Fibroblast of villous mesenchyme (primary cell): ENCODE data around the gene ZBTB16. TPM values are rescaled to one million over a fixed set of nuclear protein-coding genes. Genes with fewer than 3 reads are reported as not detected.

Experiments
- DNase-seq: peaks from one replicate; pipeline ENCODE4 v3.0.0-alpha.2; 2010; ENCODE audit warnings: low read depth
- H3K4me3 ChIP-seq: 2 replicates; pipeline ENCODE4 v1.5.1; 2011; ENCODE audit warnings: low read depth, mild to moderate bottlenecking, low read length
- CTCF ChIP-seq: IDR thresholded peaks from 2 replicates; pipeline ENCODE4 v1.5.1; 2012; ENCODE audit warnings: low read depth, mild to moderate bottlenecking, low read length; ENCODE audit not compliant: insufficient read depth
- total RNA-seq: library from RNA; depleted of rRNA; stranded (reverse); fragments of >200 nt; gene quantifications from 2 replicates; pipeline ENCODE4 v1.2.3, GENCODE V29; 2012

The ZBTB16 gene
- total RNA-seq, 1 donor = 0.86 TPM

GRCh38 chr11:114218508-114218907 lies 159.0 kb downstream of the ZBTB16 start:
- peak; percentile 53 for DNase-seq
- H3K4me3 ChIP-seq = no peak overlapping the region
- TF ChIP-seq CTCF = no peak

GRCh38 chr11:114219559-114220349 lies 160.2 kb downstream of the ZBTB16 start:
- no peak for TF ChIP-seq CTCF
- peak; percentile 92 for DNase-seq
- H3K4me3 ChIP-seq = no peak overlapping the region

GRCh38 chr11:114221037-114221436 lies 161.5 kb downstream of the ZBTB16 start:
- no peak for DNase-seq
- TF ChIP-seq CTCF = no peak
- no peak overlapping the region for H3K4me3 ChIP-seq

DNA sequence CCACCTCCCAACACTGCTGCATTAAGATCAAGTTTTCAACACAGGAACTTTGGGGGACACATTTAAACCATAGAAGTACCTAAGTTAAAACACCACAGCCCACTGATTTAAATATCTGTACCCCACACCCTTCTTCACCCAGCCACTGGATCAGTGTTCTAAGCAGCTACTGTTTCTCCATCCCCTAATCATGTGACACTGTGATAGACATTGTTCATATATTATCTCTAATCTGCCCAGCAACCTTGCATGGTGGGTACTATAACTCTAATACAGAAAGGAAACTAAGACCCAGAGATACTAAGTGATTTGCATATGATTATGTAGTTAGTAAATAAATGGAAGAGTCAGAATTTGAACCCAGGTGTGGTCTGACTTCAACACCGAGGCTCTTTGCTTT lies 166.2 kb downstream of the ZBTB16 start:
- no peak for TF ChIP-seq CTCF
- no peak for DNase-seq
- H3K4me3 ChIP-seq = no peak overlapping the region

- TF ChIP-seq CTCF = no peak
- H3K4me3 ChIP-seq = no peak overlapping the region
- no peak for DNase-seq
These were observed 166.8 kb downstream of the ZBTB16 start for GRCh38 chr11:114226356-114226755.

DNA sequence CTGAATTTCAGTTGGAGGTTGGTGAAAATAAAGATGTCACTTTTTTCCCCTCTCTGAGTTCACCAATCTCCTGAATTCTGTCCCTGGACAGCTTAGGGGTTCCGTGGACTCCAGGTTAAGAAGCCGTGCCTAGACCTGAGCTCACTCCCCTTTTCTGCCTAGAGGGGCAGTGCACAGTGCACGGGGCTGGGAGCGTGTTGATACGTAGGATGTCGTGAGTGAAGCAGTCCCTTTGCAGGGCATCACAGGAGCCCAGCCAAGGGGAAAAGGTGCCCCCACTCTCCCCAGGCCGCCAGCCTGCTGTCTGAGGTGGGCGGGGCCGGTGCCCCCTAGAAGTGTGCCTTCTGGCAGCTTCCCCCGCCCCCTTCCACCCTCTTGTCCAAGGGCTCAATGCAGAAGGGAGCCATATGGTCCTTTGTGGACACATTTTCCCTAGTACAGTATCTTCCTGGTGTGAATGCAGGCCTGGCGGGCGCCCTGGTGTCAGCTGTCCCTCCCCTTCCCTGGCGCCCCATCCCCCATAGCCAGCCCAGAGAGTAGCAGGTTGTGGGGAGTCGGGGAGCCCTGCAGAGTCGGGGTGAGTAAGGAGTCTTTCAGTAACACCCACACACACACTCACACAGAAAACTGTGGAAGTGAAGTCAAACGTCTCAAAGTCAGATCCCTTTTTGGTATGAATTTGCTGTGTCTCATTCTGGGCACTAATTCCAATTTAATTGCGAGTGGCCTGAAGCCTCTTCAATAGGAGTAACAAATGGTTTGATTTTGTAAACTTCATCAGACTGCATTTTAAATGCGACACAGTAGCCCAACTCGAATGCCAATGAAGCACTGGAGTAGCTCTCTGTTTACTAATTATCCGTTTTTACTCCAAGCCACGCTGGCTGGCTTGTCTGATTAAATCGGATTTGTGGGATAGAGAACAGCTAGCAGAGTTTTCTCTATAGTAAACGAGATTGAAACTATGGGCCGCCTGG lies 169.2 kb downstream of the ZBTB16 start:
- DNase-seq = no peak
- H3K4me3 ChIP-seq = no peak overlapping the region
- no peak for TF ChIP-seq CTCF
